NOMO-1 treated with DMSO at 0.1 percent for 48 hours (cell line): Measurements from ENCODE around the gene PCGF1.
"Not testable (repeated sequence)": the region's sequence is repeated elsewhere in the genome, so short reads cannot be mapped to it uniquely, and the experiment has no call there.

ENCODE experiments used
- DNase-seq: peaks from one replicate; lab custom pipeline; 2025; ENCODE audit not compliant: unreplicated experiment; lab: John Stamatoyannopoulos, UW

PCGF1 gene

DNA sequence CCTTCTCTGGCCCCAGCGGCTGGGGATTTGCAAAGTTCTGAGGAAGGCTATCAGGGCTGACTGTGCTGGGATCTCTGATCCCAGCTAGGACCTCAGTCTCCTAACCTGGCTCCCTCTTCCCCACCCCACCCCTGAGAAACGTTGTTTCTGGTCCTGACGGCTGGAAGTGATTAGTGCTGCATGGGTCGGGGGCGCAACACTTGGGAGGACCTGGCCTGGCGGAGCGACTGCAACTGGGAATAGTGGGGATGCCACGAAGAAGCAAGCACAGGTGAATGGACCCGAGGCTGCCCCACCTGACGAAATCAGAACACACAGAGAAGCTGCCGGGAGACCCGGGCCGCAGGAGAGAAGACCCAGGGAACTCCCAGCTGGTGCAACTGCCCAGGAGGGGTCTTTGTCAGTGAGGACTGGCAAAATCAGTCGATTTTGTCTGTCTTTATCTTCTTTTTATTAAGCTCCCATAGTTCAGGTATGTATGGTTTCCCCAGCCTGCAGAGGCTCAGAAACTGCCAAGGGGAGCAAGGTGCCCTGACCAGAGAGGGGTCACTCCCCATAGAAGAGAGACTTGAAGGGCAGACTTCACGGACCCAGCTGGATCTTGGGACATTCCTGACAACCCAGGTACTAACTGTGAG, 7.4 kb downstream of the PCGF1 start:
- DNase-seq: no peak

DNA sequence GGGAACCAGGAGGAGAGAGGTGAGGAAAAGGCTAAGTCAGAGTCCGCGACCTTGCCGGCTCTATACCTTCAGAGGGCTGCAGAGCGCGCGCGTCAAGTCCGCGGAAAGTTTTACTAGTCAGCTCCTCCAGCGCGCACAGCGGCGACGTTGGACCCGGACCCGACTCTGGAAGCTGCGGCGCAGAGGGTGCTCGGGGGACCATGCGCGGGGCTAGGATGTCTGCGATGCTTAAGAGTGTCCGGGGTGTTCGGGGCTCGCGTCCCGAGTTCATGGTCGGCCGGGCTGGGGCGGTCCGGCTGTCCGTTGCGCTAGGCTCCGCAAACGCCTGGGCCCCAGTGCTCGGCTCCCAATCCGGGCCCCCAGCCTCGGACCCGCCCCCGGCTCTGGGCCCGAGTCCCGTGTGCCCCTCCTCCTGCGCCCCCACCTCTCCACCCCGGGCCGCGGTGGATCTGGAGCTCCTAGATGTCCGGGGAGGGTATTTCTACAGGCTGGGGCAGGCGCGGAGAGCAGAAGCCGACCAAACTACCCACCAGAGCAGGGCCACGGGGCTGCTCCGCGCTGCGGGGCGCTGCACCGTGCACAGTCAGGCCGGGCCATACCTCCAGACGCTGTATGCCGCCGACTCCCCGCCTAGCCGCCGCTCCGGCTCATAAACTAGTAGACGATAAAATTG, 8.1 kb downstream of the PCGF1 start, which contains the start of gene LBX2:
Gene LBX2, minus strand, starts transcription at position 337 of the 673 bp plus-strand sequence. Its CDS starts 66 bp downstream, at position 271.
- DNase-seq: no peak

DNA sequence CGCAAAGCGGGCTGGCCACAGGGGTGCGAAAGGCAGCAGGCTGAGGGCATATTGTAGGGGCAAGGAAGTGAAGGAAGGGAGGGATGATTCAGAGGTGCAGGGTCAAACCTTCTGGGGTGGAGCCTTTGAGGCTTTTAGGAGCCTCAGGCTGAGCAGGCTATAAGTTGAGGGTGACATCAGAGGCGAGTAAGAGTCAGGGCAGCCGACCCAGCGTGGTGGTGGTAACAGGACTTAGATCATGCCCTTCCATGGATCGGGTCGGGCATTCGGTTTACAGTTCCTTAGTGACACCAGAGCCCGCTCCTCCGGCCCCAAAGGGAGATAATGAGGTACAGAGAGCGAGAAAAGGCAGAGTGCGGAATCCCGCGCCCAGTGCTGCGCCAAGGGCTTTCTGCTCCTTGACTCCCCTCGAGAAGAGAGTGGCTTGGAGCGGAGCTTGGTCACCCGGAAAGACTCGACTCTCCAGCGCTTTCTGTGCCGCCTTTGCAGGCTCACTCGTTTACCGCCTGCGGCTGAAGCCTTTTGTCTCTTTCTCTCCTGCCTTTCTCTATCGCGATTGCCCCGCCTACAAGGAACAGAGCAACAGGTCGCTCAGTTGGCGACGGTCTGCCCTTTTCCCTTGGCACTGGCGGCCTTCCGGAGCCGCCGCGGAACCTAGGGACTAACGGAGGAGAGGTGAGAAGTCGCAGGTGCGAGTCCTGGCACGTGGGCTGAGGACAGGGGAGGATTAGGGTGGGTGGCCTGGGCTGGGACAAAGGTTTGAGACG, 8.8 kb downstream of the PCGF1 start:
- DNase-seq: peak; percentile 16

DNA sequence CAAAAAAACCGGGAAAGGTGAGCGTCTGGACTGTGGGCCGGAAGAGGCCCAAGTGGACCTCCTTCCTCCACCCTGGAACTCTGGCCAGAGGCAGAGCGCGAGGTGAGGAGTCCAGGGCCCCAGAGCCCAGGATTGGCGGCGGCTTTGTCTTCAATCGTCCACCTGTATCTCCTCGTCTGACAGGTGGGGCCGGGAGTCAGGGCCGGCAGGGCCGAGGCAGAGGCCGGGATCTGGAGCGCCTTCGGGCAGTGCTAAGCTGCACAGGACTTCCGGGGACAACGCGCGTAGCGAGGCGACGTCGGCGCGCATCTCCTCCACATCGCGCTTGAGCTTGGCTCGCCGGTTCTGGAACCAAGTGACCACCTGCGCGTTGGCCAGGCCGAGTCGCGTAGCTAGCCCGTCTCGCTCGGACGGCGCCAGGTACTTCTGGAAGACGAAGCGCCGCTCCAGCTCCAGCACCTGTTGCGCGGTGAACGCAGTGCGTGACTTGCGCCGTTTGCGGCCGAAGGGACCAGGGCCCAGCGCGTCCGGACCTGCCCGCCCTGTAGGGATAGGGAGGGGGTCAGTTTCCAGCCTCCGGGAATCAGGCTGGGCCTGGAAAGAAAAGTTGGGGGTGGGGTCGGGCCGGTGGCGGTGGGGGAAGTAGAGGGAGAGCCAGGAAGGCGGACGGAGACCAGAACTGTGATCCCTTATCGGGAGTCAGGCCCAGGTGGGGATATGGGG, 9.6 kb downstream of the PCGF1 start:
- no peak for DNase-seq

DNA sequence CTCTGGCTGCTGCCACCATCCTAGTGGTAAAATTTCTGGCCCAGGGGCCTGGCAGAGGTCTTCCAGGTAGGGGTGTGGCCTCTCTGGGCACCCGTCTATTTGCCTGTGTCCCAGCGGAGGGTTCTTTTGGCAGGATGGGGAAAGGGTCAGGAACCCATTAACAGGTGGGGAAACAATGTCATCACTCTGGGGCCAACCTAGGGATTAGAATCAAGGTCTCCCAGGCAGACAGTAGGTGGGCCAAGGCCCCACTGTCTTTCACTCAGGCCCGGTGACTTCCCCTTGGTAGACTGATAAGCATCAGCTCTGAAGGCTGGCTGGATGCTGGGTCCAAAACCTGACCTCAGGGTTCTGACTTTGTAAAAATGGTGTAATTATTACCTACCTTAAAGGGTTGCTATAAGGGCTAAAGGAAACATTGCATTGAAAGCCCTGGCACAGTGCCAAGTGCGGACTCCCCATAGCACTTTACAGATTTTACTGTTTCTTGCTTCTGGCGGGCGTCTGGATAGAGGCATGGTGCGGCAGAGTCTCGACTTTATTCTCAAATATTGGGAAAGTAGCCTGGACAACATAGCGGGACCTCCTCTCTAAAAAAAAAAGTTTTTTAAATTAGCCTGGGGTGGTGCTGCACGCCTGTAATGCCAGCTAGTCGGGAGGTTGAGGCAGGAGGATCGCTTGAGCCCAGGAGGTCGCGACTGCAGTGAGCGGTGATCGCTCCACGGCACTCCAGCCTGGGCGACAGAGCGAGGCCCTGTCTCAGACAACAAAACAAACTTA, 10.3 kb downstream of the PCGF1 start:
- DNase-seq: no peak

DNA sequence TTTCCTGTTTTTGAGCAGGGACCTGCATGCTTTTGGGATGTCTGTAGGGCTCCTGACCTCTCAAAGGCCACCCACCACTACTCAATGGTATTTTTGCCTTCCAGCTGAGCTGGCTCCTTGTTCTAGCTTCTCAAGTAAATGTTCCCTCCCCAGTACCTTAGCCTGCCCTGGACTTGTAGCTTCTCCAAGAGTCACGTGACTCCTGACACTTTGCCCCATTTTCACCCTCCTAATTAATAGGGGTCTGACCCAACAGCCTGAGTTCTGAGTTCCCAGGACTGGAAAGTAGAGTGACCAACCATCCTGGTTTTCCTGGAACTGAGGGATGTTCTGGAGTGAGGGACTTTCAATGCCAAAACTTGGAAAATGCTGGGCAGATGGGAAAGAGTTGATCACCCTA, 12.1 kb downstream of the PCGF1 start:
- no peak for DNase-seq

DNA sequence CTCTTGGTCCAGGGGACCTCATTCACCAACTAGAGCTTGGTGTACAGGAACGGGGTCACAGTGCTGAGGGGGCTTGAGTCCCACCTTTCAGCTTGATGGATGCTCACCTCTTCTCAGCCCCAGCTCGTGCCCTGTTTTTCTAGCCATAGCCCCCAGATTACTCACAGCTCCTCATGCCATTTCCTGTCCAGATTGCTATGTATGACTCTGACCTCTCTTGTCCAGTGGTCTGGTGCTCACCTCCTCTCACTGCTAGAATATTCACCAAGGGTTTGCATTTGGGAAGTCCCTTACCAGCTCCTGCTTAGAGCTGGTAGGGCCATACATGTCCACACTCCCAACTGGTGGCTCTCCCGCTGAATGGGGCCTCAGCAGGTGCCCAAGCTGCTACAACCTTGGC, 13.9 kb downstream of the PCGF1 start:
- DNase-seq: no peak

DNA sequence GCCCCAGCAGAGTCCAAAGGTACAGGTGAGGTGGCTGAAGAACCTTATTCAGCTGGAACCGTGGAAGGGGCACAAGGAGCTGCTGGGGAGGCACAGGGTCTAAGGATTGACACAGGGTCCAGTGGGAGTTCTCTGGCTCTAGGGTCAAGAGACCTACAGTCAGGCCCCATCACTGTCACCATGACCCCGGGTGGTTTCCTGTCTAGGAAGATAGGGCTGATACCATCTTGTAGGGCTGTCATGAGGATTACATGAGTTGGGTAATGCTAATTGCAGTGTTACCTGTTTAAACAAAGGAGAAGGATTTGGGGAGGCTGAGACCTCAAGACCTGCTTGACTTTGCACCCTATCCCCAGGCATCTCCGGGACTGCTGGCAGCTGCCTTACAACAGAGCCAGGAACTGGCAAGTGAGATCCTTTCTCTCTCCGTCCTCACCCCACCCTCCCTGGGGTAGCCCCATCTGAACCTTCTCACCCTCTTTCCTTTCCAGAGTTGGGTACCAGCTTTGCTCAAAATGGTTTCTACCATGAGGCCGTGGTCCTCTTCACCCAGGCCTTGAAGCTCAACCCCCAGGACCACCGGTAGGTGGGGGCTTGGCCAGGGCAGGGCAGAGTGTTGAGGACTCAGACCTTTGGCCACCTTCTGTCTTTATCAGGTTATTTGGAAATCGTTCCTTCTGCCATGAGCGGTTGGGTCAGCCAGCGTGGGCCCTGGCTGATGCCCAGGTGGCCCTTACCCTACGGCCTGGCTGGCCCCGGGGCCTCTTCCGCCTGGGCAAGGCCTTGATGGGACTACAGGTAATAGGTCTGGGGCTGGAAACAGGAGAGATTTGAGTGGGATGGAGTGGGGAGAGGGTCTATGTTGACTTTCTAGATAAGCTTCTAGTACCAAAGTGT, 15.6 kb downstream of the PCGF1 start:
- DNase-seq: no peak

DNA sequence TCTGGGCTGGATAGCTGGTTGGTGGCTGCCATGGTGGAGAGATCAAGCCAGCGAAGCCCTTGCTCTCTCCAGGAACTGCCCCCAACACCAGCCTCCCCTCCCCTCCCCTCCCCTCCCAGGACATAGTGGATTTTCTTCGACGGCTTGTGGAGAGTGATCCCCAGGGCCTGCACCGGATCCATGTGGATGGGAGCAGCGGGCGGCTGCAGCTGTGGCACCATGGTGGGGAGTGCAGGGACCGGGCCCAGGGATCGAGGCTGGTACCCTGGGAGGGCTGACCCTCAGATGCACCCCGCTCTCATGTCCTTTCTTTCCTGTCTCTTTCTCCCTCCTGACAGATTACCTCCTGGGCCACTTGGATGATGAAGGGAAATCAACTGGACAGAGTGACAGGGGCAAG, 17.6 kb downstream of the PCGF1 start:
- DNase-seq: no peak

DNA sequence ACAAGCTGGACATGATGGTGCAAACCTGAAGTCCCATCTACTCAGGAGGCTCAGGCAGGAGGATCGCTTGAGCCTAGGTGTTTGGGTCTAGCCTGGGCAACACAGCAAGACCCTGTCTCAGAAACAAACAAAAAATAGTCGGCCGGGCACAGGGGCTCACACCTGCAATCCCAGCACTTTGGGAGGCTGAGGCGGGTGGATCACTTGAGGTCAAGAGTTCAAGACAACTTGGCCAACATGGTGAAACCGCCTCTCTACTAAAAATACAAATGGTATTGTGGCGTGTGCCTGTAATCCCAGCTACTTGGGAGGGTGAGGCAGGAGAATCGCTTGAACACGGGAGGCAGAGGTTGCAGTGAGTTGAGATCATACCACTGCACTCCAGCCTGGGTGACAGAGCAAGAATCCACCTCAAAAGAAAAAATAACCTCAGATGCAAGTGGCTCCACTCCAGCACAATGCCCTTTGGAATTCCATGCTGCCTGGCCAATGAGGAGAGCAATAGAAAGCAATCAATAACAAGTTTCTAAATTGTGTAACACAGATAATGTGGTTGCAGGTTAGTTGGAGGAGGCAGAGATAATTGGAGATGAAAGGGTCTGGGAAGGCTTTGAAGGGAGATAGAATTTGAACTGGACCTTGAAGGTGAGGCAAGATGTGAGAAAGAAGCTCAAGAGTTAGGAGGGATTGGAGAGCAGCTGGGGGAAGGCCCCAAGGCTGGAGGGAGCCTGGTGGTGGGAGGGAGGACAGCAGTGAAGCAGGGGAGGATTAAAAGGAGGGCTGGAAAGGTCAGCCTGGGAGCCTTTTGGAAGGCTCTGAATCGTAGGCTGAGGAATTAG, 18.6 kb downstream of the PCGF1 start:
- DNase-seq: no peak

DNA sequence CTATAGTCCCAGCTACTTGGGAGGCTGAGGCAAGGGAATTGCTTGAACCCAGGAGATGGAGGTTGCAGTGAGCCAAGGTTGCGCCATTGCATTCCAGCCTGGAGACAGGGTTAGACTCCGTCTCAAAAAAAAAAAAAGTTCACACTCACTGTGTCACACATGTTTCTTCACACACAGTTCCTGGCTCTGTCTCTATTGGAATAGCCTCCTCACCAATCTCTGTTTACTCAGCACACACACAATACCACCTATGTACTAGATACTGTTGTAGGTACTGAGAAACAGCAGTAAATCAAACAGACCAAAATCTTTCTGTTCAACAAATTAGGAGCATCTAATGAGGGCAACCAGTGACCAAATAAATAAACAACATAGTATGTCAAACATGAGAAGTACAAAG, 21.4 kb downstream of the PCGF1 start:
- DNase-seq: no peak

DNA sequence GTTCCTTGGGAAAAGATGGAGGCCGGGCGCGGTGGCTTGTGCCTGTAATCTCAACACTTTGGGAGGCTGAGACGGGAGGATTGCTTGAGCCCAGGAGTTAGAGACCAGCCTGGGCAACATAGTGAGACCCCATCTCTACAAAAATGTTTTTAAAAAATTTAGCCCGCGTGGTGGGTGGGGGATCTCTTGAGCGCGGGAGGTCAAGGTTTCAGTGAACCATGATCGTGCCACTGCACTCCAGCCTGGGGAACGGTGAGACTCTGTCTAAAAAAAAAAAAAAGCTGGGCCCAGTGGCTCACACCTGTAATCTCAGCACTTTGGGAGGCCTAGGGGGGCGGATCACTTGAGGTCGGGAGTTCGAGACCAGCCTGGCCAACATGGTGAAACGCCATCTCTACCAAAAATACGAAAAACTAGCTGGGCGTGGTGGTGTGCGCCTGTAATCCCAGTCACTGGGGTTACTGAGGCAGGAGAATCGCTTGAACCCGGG, 23.8 kb downstream of the PCGF1 start:
- DNase-seq: not testable (repeated sequence)

DNA sequence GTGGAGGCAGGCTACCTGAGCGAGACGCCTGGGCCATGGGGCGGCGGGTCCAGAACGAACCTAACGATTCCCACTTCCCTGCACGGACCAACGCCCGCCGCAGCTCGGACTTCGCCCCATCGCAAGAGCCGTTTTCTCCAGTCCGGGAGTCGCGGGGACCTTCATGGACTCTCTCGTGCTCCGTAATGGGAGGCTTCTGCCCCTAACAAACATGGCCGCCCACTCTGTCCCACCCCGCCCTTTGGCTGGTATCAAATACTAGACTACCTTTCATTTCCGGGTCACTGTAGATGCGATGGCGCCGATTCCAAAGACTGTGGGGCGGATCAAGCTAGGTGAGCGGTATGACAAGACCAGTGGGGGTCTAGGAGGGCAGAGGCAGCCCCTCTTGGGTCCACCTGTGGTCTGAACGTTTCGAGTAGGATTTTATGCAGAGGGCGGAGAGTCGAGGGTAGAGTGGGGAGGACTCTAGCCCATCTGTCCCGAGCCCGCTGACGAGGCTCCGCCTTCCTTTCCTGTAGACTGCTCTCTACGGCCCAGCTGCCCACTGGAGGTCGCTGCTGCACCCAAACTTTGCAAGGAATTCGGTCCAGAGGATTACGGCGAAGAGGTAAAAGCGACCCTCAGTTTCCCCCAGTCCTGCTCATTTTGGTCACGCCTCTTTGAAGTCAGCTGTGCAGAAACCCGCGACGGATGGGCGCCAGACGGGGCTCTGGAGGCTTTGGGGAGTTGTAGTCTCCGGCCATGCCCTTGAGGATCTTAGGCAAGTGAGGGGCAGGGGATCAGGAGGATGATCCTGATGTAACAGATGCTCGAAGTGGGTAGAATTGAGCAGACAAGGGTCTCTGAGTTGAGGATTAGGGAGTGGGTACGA, 24.5 kb downstream of the PCGF1 start, which contains the start of the genes CCDC142 and TTC31:
Gene CCDC142, minus strand, starts transcription at position 198 of the 874 bp plus-strand sequence. Its CDS starts 161 bp downstream, at position 37.
Gene TTC31, plus strand, starts transcription at position 281 of the 874 bp plus-strand sequence. Its CDS starts 15 bp downstream, at position 296.
- peak; percentile 96 for DNase-seq

DNA sequence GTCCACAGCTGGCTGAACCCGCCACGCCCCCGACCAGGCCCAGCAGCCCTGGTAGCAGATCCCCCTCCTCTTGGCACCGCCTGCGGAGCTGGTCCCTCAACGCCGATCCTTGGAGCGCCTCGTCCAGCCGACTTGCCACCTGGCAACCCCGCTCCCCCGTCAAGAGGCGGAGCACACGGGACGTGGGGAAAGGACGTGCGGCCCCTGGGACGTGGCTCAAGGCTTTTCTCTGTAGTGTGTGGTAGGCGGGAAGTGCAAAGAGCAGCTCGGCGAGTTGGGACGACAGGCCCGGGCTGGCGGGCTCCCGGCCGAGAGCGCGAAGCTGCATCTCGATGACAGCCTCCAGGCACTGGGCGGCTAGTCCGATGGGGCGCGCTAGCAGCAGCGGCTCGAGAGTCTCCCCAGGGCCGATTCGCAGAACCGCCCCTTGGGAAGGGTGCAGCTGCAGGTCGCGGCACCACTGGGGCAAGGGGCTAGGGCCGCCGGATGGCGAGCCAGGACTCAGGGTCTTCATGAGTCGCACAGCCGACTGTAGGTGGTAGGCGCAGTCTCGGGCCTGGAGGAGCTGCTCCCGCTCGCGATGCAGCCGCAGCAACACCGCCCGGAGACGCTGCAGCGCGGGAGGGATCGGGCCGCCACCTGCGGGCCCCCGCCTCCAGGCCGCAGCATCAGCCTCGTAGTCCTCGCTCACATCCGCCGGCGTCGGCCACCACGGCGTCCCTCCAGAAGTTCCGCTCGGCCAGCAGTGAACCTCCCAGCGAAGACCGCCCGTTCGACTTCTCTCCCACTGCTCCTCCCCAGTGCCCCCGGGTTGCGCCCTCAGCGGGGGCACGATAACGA, 25.3 kb downstream of the PCGF1 start:
- peak; percentile 71 for DNase-seq

DNA sequence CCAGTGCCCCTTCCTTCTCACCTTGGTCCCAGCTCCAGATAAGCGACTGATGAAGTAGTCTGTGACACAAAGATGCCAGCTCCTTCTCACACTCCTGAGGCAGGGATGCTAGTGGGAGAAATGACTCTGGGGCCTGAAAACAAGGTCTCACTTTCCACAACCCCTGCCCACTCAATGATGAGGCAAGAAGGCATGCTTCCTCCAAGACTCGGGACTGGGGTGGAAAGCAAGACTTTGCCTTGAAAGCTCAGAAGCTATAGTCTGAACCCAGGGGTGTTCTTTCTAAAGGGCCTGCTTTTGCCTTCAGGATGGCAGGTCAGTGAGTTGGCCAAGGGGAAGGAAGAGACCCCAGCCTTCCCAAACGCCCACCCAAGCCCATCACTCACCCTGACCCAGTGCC, 26.1 kb downstream of the PCGF1 start:
- DNase-seq: no peak

DNA sequence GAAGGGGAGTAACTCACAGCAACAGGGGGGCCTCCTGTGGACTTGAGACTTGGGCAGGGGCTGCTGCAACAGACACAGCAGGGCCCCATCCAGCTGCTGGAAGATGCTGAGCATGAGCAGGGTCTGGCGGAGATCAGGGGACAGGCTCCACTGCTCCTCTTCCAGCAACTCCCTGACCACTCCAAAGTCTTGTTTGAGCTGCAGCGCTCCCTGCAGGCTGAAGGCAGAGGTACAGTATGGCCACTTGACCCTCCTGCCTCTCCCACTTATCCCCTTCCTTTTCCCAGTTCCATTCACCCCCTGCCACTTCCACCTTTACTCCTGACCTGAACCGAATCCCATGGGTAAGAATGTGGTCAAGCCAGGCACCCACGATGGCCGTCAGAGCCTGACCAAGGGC, 32.6 kb downstream of the PCGF1 start:
- no peak for DNase-seq
